ENCODE measurements around the gene ISOC2.

The ISOC2 gene

GRCh38 chr19:55476100-55476775 lies 14.8 kb upstream of the ISOC2 start, which contains the start of gene ZNF628:
TSS of gene ZNF628 (plus strand) at chr19:55476617. CDS start at chr19:55479911, 3,294 bp downstream.
- peak; percentile 85 to 94 for DNase-seq

GRCh38 chr19:55474269-55475265 lies 13.1 kb upstream of the ISOC2 start:
- no peak for DNase-seq

GRCh38 chr19:55473225-55474012 lies 12.0 kb upstream of the ISOC2 start:
- DNase-seq = no peak

DNA sequence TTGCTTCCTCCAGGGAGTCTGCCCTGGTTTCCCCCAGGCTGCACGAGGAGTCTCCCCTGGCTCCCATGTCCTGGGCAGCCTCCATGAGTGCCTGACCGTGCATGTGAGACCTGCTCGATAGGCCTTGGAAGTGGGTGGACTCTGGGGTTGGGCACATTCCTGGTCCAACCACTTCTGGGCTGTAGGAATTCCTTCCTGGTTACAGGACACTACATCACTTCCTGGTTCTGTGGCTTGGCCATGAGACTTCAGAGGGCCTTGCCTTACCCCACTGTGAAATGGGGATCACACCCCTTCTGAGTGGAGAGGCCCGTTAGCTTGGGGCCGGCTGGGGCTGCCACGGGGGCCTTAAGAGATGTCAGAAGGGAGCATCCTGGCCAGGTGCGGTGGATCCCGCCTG lies 11.0 kb upstream of the ISOC2 start:
- DNase-seq = no peak

GRCh38 chr19:55471266-55471665 lies 9.8 kb upstream of the ISOC2 start:
- no peak for DNase-seq

DNA sequence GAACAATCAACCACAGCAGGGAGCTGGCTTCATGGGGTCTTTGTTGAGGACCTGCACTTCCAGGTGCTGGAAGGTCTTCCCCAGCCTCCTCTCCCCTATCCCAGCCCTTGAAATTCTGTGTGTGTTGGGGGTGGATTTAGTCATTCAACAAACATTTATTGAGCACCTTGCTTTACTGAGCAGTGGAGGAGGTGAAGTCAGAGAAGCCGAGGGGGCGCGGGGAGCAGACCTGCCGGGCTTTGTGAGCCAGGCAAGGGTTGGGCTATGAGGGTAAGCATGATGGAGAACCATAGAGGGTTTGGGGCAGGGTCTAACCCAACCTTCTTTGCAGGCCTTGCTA lies 6.6 kb upstream of the ISOC2 start:
- no peak for DNase-seq

DNA sequence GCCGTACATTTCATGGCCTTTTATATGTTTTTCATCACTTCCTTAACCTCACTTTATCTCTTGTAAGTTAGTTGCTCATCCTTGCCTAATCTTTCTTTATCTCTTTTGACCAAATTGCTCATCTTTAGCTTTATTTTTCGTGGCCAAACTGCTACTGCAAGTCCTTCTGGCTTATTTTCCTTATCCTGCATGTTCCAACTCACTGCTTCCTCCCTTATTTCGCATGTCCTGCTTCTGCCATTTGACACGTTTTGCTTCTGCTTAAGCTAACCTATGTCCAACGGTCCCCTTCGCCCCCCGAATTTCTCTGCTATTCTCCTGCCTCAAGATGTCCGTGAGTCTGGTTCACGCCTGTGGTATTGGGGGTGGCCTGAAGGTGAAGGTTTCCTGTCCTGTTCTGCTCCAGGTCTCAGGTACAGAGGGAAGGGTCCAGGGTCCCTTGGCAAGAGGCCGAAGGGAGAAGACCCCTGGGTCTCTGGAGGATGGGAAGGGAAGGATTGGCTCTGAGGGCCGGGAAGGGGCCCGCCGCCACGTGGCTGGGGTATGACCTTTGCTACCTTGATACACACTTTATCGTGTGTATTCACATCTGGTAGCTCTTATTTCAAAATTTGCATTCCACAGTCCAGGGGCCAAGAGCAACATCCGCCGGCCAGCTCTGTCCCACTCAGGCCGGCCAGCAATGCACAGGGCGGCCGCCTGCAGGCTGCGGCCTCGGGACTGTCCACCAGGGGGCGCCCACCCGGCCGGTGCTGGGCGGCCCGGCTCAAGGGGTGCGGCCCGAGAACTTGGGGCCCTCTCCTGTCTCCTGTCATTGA lies 6.0 kb upstream of the ISOC2 start:
- DNase-seq = no peak

DNA sequence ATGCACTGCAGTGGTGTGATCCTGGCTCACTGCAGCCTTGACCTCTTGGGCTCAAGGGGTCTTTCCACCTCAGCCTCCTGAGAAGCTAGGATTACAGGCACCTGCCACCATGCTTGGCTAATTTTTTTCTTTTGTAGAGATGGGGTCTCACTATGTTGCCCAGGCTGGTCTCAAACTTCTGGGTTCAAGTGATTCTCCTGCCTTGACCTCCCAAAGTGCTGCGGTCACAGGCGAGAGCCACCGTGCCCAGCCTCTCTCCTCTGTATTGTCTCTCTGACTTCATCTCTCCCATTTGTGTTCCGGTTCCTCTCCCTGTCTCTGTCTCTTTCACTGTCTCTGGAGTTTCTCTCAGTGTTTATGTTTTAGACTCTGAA lies 4.8 kb upstream of the ISOC2 start:
- DNase-seq = no peak

GRCh38 chr19:55465460-55466240 lies 4.2 kb upstream of the ISOC2 start:
- DNase-seq = no peak

DNA sequence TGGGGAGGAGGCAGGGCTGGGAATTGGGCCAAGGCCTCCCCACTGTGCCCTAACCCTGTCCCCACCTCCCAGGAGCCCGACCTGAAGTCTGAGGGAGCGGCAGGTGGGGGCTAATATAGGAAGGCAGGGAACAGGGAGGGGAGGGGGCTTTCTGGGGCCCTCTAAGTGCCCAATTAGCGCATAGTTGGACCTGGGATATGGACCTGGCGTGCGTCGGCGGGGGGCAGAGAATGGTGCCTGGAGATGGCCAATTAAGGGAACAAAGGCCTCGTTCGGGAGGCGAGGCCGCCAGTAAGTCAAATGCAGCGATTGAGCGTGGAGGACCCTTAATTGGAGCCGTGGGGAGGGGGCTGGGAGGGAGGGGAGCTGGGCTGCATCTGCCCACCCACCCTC lies 3.2 kb upstream of the ISOC2 start, which contains the start of gene C19orf85:
TSS of gene C19orf85 (minus strand) at position 90 of the 393 bp plus-strand sequence. CDS start 197 bp downstream, outside the sequence.
- DNase-seq = no peak

- DNase-seq = no peak
Observed at GRCh38 chr19:55464039-55464661, 2.7 kb upstream of the ISOC2 start.

GRCh38 chr19:55463583-55464031 lies 2.2 kb upstream of the ISOC2 start:
- no peak for DNase-seq

DNA sequence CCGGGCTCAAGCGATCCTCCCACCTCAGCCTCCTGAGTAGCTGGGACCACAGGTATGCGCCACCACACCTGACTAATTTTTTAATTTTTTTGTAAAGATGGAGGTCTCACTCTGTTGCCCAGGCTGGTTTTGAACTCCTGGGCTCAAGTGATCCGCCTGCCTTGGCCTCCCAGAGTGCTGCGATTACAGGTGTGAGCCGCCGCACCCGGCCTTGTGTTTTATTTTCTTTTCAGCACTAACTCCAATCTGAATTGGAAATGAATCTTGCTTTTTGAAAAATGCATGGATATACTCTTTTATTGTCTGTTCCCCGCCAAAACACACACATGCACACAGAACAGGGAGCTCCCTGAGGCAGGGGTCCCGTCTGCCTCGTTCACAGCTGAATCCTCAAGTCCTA lies 1.3 kb upstream of the ISOC2 start:
- DNase-seq = no peak

DNA sequence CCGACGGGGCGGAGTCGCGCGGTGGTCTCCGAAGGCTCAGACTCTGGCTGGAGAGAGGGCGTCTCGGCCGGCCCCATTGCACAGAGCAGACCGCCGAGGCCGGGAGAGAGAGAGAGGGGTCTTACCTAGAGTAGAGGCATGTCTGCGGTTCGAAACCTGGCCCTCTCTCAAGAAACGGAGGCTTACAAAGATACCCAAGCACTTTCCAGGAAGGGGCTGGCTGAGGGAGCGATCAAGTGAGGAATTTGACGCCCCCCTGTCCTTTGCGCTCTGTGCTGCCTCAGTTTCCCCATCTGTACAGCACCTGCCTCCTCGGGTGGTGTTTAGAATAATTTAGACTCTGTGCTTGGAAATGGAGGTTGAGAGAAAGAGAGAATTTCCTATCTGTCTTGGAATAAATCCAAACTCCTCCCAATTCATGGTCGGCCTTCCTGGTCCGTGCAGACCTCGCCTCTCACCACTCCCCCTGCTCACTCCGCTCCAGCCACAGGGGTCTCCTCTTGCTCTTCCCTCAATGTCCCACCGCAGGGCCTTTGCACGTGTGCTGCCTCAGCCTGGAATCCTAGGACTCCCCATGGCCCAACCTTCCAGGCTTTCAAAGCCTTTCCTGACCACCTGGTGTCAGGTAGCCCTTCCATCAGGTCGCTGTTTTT lies 658 bp upstream of the ISOC2 start:
- DNase-seq = no peak

GRCh38 chr19:55460670-55461258 lies 678 bp downstream of the ISOC2 start:
- DNase-seq = no peak

DNA sequence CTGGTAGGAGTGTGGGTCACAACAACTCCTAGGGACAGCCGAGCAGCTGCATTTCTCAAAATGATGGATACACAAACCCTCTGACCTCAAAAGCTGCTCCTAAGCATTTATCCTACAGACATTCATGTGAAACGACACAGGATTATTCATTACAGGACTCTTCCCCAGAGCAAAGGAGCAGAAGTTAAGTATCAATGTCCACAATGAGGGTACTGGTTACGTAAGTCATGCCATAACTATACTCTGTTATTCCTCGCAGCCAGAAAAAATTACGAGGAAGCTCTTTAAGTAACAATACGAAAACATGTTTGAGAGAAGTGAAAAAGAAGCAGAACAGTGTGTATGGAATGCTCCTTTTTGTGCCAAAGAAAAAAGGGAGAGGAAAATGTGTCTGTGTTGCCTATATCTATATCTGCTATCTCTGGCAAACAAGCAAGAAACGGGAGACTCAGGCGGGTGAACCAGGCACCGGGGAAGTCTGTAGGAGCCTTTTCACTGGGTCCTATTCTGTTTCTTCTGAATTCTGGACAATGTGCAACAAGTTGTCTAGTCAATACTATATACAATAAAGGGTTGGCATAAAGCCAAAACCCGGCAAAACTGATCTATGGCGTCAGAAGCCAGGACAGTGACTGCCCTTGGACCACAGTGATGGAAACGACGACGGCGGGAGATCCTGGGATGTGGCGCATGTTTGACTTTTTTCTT lies 1.3 kb downstream of the ISOC2 start:
- no peak for DNase-seq

DNA sequence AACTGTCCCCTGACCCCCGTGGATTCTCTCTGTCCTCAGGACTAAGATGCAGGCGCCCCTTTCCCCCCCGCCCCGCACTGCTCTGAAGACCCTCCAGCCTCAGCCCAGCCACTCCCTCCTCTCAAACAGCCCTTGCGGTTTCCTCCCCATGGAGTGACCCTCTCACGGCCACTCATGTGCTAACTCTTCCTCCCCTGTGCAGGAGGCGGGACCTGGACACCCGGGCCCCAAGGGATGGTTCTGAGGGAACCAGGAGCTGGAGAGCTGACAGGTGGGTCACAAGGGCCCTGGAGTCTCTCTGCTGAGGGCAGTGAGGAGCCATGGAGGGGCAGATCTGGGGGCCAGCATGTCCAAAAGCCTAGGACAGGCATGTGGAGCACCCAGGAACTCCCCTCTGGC lies 1.9 kb downstream of the ISOC2 start:
- no peak for DNase-seq

GRCh38 chr19:55457683-55458457 lies 3.6 kb downstream of the ISOC2 start:
- no peak for DNase-seq

Measured in cerebellar nuclear complex (tissue), 1 donor.